GM10847 (cell line): ENCODE measurements around the gene MOGAT2.

Experiments
- POLR2A ChIP-seq: IDR thresholded peaks from 2 replicates; pipeline ENCODE4 v1.6.1; 2011; ENCODE audit not compliant: insufficient read length; ENCODE audit errors: extremely low read depth

Gene MOGAT2

GRCh38 chr11:75717608-75718418 is at the start of gene MOGAT2:
Gene MOGAT2, plus strand, starts transcription at chr11:75717838. Its CDS starts 51 bp downstream, at chr11:75717889.
- TF ChIP-seq POLR2A = no peak

GRCh38 chr11:75668451-75669297 is 49.0 kb upstream of the MOGAT2 start, which contains the start of gene MAP6:
Gene MAP6, minus strand, starts transcription at chr11:75669038. Its CDS starts 669 bp downstream, at chr11:75668369.
- no peak for TF ChIP-seq POLR2A

GRCh38 chr11:75673977-75674582 is 43.6 kb upstream of the MOGAT2 start:
- no peak for TF ChIP-seq POLR2A

- no peak for TF ChIP-seq POLR2A
Measured at GRCh38 chr11:75677275-75677674, 40.4 kb upstream of the MOGAT2 start.

- TF ChIP-seq POLR2A = no peak
Measured at GRCh38 chr11:75677909-75678308, 39.7 kb upstream of the MOGAT2 start.

GRCh38 chr11:75678620-75679259 is 38.9 kb upstream of the MOGAT2 start:
- TF ChIP-seq POLR2A = no peak

- TF ChIP-seq POLR2A = no peak
Measured at GRCh38 chr11:75679566-75679965, 38.1 kb upstream of the MOGAT2 start.

- TF ChIP-seq POLR2A = no peak
Measured at GRCh38 chr11:75689863-75690609, 27.6 kb upstream of the MOGAT2 start.

- TF ChIP-seq POLR2A = no peak
Measured at GRCh38 chr11:75691804-75692203, 25.8 kb upstream of the MOGAT2 start.

GRCh38 chr11:75697906-75698581 is 19.6 kb upstream of the MOGAT2 start:
- TF ChIP-seq POLR2A = no peak

GRCh38 chr11:75700940-75701339 is 16.7 kb upstream of the MOGAT2 start:
- TF ChIP-seq POLR2A = no peak

- no peak for TF ChIP-seq POLR2A
Measured at GRCh38 chr11:75703695-75704237, 13.9 kb upstream of the MOGAT2 start.

- TF ChIP-seq POLR2A = no peak
Measured at GRCh38 chr11:75705541-75705940, 12.1 kb upstream of the MOGAT2 start.
